ENCODE data around the gene HINFP. TPM values are rescaled to one million over a fixed set of nuclear protein-coding genes. Genes with fewer than 3 reads are reported as not detected.

HINFP gene
- total and polyA plus RNA-seq, 9 of the 15 experiments (the other 6 are each of a cell fraction or from before 2014, with no cell fraction given) = 13.8 to 34.1 (median 22.5) TPM

DNA sequence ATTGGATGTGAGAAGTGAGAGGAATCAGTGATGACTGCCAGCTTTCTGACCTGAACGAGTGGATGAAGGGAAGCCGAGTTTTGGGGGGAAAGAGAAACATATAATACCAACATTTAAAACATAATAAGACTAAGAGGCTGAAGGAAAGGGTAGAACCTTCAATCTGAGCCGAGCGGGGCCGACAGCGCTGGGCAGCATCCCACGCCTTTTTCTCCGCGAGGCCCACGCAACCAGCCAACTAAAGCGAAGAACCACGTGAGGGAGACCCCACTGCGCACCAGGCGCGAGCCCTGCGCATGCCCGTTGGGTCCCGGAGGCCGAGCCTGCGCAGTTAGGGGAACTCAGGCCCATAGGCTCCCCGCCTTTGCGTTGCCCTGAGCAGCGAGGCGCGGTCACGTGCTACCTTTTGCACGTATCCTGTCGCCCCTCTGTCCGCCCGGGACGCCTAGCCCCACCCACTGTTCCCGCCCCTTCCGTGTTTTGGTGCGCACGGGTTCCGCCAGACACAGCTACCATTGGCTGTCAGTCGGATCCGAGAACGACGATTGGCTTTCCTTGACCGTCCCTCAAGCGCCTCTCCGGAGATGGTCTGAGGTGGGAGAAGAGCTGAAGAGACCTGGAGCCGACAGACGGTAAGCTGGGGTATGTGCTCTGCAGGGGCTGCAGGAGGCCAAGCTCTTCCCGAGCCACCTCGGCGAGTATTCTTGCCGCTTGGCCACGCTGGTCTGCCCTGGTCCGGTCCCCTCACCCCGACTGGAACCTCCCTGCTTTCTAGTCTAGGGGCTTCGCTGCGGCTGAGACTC, at the start of gene HINFP (continued):
- TF ChIP-seq KDM1A (IDR thresholded peaks at IDR 0.05) (no peak), WHSC1 (IDR thresholded peaks at IDR 0.05; ENCODE audit: low read length) (no peak), RBM15 (IDR thresholded peaks at IDR 0.05; ENCODE audit: insufficient read depth, low read length) (no peak), LEF1 (IDR thresholded peaks at IDR 0.05) (no peak; the same call in 1 of the 2 replicates), ZBTB8A (IDR thresholded peaks at IDR 0.05; ENCODE audit: partially characterized antibody) (no peak), ZNF79 (CRISPR knock-in tag; IDR thresholded peaks at IDR 0.05; ENCODE audit: low read depth) (no peak), RUNX1 (IDR thresholded peaks at IDR 0.05; ENCODE audit: low read depth) (no peak), SMARCA5 (IDR thresholded peaks at IDR 0.05) (no peak), JUN (IDR thresholded peaks at IDR 0.05; ENCODE audit: borderline replicate concordance, low read depth, low read length) (peak; percentile 43; the same call in 1 of the 2 replicates), JUN (CRISPR knock-in tag; IDR thresholded peaks at IDR 0.05; ENCODE audit: borderline replicate concordance) (no peak), KDM4B (IDR thresholded peaks at IDR 0.05; ENCODE audit: borderline replicate concordance in 2 of 2, low read depth in 1 of 2) (no peak), CBFA2T3 (IDR thresholded peaks at IDR 0.05) (no peak), KAT7 (CRISPR knock-in tag; IDR thresholded peaks at IDR 0.05; ENCODE audit: borderline replicate concordance) (no peak), NFRKB (IDR thresholded peaks at IDR 0.05; ENCODE audit: low read depth) (no peak; the same call in 1 of the 2 replicates), ZBTB7A (IDR thresholded peaks at IDR 0.05; ENCODE audit: borderline replicate concordance, control insufficient read depth, low read depth, low read length) (peak; percentile 85; the same call in 1 of the 2 replicates), YBX1 (IDR thresholded peaks at IDR 0.05) (no peak), SP1 (CRISPR knock-in tag; IDR thresholded peaks at IDR 0.05) (peak; percentile 89), ELF2 (CRISPR knock-in tag; IDR thresholded peaks at IDR 0.05) (no peak; the same call in 1 of the 2 replicates)
- TF ChIP-seq, protein P1, sequence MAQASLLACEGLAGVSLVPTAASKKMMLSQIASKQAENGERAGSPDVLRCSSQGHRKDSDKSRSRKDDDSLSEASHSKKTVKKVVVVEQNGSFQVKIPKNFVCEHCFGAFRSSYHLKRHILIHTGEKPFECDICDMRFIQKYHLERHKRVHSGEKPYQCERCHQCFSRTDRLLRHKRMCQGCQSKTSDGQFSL (CRISPR knock-in tag; IDR thresholded peaks at IDR 0.05) = no peak
- TF ChIP-seq, protein P1 (tag; IDR thresholded peaks at IDR 0.05) = no peak
- TF ChIP-seq, protein P2, sequence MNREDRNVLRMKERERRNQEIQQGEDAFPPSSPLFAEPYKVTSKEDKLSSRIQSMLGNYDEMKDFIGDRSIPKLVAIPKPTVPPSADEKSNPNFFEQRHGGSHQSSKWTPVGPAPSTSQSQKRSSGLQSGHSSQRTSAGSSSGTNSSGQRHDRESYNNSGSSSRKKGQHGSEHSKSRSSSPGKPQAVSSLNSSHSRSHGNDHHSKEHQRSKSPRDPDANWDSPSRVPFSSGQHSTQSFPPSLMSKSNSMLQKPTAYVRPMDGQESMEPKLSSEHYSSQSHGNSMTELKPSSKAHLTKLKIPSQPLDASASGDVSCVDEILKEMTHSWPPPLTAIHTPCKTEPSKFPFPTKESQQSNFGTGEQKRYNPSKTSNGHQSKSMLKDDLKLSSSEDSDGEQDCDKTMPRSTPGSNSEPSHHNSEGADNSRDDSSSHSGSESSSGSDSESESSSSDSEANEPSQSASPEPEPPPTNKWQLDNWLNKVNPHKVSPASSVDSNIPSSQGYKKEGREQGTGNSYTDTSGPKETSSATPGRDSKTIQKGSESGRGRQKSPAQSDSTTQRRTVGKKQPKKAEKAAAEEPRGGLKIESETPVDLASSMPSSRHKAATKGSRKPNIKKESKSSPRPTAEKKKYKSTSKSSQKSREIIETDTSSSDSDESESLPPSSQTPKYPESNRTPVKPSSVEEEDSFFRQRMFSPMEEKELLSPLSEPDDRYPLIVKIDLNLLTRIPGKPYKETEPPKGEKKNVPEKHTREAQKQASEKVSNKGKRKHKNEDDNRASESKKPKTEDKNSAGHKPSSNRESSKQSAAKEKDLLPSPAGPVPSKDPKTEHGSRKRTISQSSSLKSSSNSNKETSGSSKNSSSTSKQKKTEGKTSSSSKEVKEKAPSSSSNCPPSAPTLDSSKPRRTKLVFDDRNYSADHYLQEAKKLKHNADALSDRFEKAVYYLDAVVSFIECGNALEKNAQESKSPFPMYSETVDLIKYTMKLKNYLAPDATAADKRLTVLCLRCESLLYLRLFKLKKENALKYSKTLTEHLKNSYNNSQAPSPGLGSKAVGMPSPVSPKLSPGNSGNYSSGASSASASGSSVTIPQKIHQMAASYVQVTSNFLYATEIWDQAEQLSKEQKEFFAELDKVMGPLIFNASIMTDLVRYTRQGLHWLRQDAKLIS (CRISPR knock-in tag; IDR thresholded peaks at IDR 0.05) = 0 out of 2 replicates have a peak, but pooled peaks have one; percentile 77
- TF ChIP-seq, protein P3, sequence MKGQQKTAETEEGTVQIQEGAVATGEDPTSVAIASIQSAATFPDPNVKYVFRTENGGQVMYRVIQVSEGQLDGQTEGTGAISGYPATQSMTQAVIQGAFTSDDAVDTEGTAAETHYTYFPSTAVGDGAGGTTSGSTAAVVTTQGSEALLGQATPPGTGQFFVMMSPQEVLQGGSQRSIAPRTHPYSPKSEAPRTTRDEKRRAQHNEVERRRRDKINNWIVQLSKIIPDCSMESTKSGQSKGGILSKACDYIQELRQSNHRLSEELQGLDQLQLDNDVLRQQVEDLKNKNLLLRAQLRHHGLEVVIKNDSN (CRISPR knock-in tag; IDR thresholded peaks at IDR 0.05) = peak; percentile 98
